Astrocyte (in vitro differentiated cells and primary cell): ENCODE results near the gene YWHAE.

Experiments
- EZH2 ChIP-seq: IDR thresholded peaks from 2 replicates; pipeline ENCODE4 v1.6.1; 2012; ENCODE audit warnings: mild to moderate bottlenecking, low read length, inconsistent platforms; ENCODE audit not compliant: insufficient read depth
- TF ChIP-seq, protein P1 (sequence below): IDR thresholded peaks from 2 replicates; pipeline ENCODE4 v1.5.1; 2011; ENCODE audit warnings: low read depth, mild to moderate bottlenecking, inconsistent platforms, low read length, moderate library complexity; ENCODE audit not compliant: insufficient read depth

DNA sequence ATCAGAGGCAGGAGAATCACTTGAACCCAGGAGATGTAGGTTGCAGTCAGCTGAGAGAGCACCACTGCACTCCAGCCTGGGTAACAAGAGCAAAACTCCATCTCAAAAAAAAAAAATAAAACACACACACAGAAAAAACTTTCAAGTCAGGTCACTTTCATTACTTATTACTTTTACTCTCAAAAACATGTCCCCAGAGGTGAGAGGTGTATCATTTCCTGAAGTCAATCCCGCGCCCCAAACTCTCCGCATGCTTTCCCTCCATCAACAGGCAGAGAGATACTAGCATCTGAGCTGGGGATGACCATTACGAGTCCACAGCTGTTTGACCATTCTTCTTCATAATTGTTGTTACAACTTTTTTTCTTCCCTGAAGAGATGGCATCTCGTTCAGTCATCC is 48.7 kb downstream of the YWHAE start:
- TF ChIP-seq, protein P1, sequence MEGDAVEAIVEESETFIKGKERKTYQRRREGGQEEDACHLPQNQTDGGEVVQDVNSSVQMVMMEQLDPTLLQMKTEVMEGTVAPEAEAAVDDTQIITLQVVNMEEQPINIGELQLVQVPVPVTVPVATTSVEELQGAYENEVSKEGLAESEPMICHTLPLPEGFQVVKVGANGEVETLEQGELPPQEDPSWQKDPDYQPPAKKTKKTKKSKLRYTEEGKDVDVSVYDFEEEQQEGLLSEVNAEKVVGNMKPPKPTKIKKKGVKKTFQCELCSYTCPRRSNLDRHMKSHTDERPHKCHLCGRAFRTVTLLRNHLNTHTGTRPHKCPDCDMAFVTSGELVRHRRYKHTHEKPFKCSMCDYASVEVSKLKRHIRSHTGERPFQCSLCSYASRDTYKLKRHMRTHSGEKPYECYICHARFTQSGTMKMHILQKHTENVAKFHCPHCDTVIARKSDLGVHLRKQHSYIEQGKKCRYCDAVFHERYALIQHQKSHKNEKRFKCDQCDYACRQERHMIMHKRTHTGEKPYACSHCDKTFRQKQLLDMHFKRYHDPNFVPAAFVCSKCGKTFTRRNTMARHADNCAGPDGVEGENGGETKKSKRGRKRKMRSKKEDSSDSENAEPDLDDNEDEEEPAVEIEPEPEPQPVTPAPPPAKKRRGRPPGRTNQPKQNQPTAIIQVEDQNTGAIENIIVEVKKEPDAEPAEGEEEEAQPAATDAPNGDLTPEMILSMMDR: no peak
- no peak for TF ChIP-seq EZH2
